HepG2 (cell line): Measurements from ENCODE around the gene CNBD2. TPM values are rescaled to one million over a fixed set of nuclear protein-coding genes. Genes with fewer than 3 reads are reported as not detected.
A peak's percentile ranks its signal among the peaks of the same experiment; 100 is the strongest.

ENCODE experiments used
- AGO1 ChIP-seq: fragments of 200-400 bp; formaldehyde crosslinking; IDR thresholded peaks from 2 replicates; pipeline ENCODE4 v1.6.1; 2017; ENCODE audit warnings: mild to moderate bottlenecking, low read depth, low read length, moderate library complexity; ENCODE audit not compliant: poor library complexity, severe bottlenecking
- ARNTL ChIP-seq: sonication (generic); formaldehyde crosslinking; IDR thresholded peaks from 2 replicates; pipeline ENCODE4 v1.4.0; 2020; ENCODE audit warnings: mild to moderate bottlenecking, missing genetic modification reagents
- ESRRA ChIP-seq: sonication (generic); formaldehyde crosslinking; IDR thresholded peaks from 2 replicates; pipeline ENCODE4 v1.5.1; 2020; ENCODE audit warnings: mild to moderate bottlenecking, low read depth, missing genetic modification reagents
- FOXM1 ChIP-seq: sonication (generic); formaldehyde crosslinking; IDR thresholded peaks from 2 replicates; pipeline ENCODE4 v1.5.0; 2020; ENCODE audit warnings: missing genetic modification reagents
- GZF1 ChIP-seq: sonication (generic); formaldehyde crosslinking; IDR thresholded peaks from 2 replicates; pipeline ENCODE4 v1.5.1; 2020; ENCODE audit warnings: mild to moderate bottlenecking, missing genetic modification reagents
- IKZF5 ChIP-seq: IDR thresholded peaks from 2 replicates; pipeline ENCODE4 v1.6.1; 2018; ENCODE audit warnings: missing genetic modification reagents, mild to moderate bottlenecking, missing compliant biosample characterization
- NCOA2 ChIP-seq: sonication (generic); formaldehyde crosslinking; IDR thresholded peaks from 2 replicates; pipeline ENCODE4 v1.8.0; 2022; ENCODE audit warnings: inconsistent platforms
- PITX1 ChIP-seq: sonication (generic); formaldehyde crosslinking; IDR thresholded peaks from 2 replicates; pipeline ENCODE4 v1.5.1; 2020; ENCODE audit warnings: mild to moderate bottlenecking, missing genetic modification reagents
- PREB ChIP-seq: sonication (generic); formaldehyde crosslinking; IDR thresholded peaks from 2 replicates; pipeline ENCODE4 v1.4.0; 2020; ENCODE audit warnings: missing genetic modification reagents
- PRMT3 ChIP-seq: sonication (generic); formaldehyde crosslinking; IDR thresholded peaks from 2 replicates; pipeline ENCODE4 v1.8.1; 2022; ENCODE audit warnings: low read depth, mild to moderate bottlenecking, moderate library complexity, missing genetic modification reagents, borderline replicate concordance
- RARA ChIP-seq: IDR thresholded peaks from 2 replicates; pipeline ENCODE4 v1.6.1; 2016; ENCODE audit warnings: missing genetic modification reagents, missing compliant biosample characterization
- SAFB2 ChIP-seq: sonication (generic); formaldehyde crosslinking; IDR thresholded peaks from 2 replicates; pipeline ENCODE4 v1.5.1; 2020; ENCODE audit warnings: missing genetic modification reagents, low read depth, mild to moderate bottlenecking, borderline replicate concordance
- SCMH1 ChIP-seq: sonication (generic); formaldehyde crosslinking; IDR thresholded peaks from 2 replicates; pipeline ENCODE4 v1.9.0; 2021; ENCODE audit warnings: missing genetic modification reagents, mild to moderate bottlenecking, borderline replicate concordance
- TFDP1 ChIP-seq: IDR thresholded peaks from 2 replicates; pipeline ENCODE4 v1.6.1; 2016; ENCODE audit warnings: missing compliant biosample characterization, missing genetic modification reagents, borderline replicate concordance
- ZBTB42 ChIP-seq: sonication (generic); formaldehyde crosslinking; IDR thresholded peaks from 2 replicates; pipeline ENCODE4 v1.5.0; 2020; ENCODE audit warnings: mild to moderate bottlenecking, missing genetic modification reagents
- ZC3H13 ChIP-seq: sonication (generic); formaldehyde crosslinking; IDR thresholded peaks from 2 replicates; pipeline ENCODE4 v1.8.1; 2023; ENCODE audit warnings: mild to moderate bottlenecking, missing genetic modification reagents, moderate library complexity
- ZFAT ChIP-seq: sonication (generic); formaldehyde crosslinking; conservative IDR thresholded peaks from 2 replicates; pipeline ENCODE4 v1.8.1; 2023; ENCODE audit warnings: missing genetic modification reagents, inconsistent platforms
- ZFX ChIP-seq: sonication (generic); formaldehyde crosslinking; IDR thresholded peaks from 2 replicates; pipeline ENCODE4 v1.4.0; 2020; ENCODE audit warnings: mild to moderate bottlenecking, low read depth, missing genetic modification reagents, moderate library complexity
- ZNF350 ChIP-seq: sonication (generic); formaldehyde crosslinking; IDR thresholded peaks from 2 replicates; pipeline ENCODE4 v1.4.0; 2020; ENCODE audit warnings: mild to moderate bottlenecking, low read depth, missing genetic modification reagents, borderline replicate concordance
- ZNF496 ChIP-seq: sonication (generic); formaldehyde crosslinking; IDR thresholded peaks from 2 replicates; pipeline ENCODE4 v1.8.1; 2023; ENCODE audit warnings: mild to moderate bottlenecking, moderate library complexity, missing genetic modification reagents; ENCODE audit not compliant: insufficient replicate concordance
- ZNF510 ChIP-seq: sonication (generic); formaldehyde crosslinking; IDR thresholded peaks from 2 replicates; pipeline ENCODE4 v1.4.0; 2020; ENCODE audit warnings: low read depth, mild to moderate bottlenecking, missing genetic modification reagents
- ZNF749 ChIP-seq: sonication (generic); formaldehyde crosslinking; IDR thresholded peaks from 2 replicates; pipeline ENCODE4 v1.8.0; 2022; ENCODE audit warnings: mild to moderate bottlenecking, missing genetic modification reagents, moderate library complexity, borderline replicate concordance
- ZNF768 ChIP-seq: sonication (generic); formaldehyde crosslinking; IDR thresholded peaks from 2 replicates; pipeline ENCODE4 v1.4.0; 2020; ENCODE audit warnings: missing genetic modification reagents
- ZNF878 ChIP-seq: sonication (generic); formaldehyde crosslinking; IDR thresholded peaks from 2 replicates; pipeline ENCODE4 v1.8.1; 2023; ENCODE audit warnings: mild to moderate bottlenecking, missing genetic modification reagents, moderate library complexity
- ZSCAN12 ChIP-seq: sonication (generic); formaldehyde crosslinking; IDR thresholded peaks from 2 replicates; pipeline ENCODE4 v1.9.0; 2021; ENCODE audit warnings: mild to moderate bottlenecking, missing genetic modification reagents
- polyA plus RNA-seq, 8 experiments: library from polyadenylated mRNA; depleted of rRNA in 3 of 8; stranded (reverse) in 7 of 8; unstranded in 1 of 8; fragments of >200 nt; fragmentation: Illumina TruSeq in 4 of 8; extraction: Trizol in 4 of 8; gene quantifications; 2 replicates each; pipeline versions ENCODE4 v1.2.1 to v1.2.3, GENCODE V29; 2011 to 2016; ENCODE audit warnings: low read depth in 4 of 8, missing spikeins in 1 of 8, mixed read lengths in 1 of 8; ENCODE audit not compliant: insufficient read depth in 1 of 8
- total RNA-seq, 5 experiments: library from RNA; depleted of rRNA; stranded (reverse); fragments of >200 nt; fragmentation: Illumina TruSeq; extraction: Trizol; gene quantifications; 2 replicates each; pipeline ENCODE4 v1.2.3, GENCODE V29; 2016; ENCODE audit warnings: low read depth in 1 of 5
- TF ChIP-seq, protein P1 (sequence below): sonication (generic); formaldehyde crosslinking; IDR thresholded peaks from 2 replicates; pipeline ENCODE4 v1.8.0; 2022; ENCODE audit warnings: missing genetic modification reagents, mild to moderate bottlenecking, inconsistent platforms, borderline replicate concordance

CNBD2 gene
- total and polyA plus RNA-seq, 2 of the 13 experiments (the other 11 are each of a cell fraction or from before 2014, with no cell fraction given), result 12.4 to 22.8 TPM

- TF ChIP-seq ZNF496 (CRISPR knock-in tag) (no peak), ZNF350 (CRISPR knock-in tag) (no peak), ARNTL (CRISPR knock-in tag) (no peak), ZNF878 (CRISPR knock-in tag) (no peak), PRMT3 (CRISPR knock-in tag) (no peak), GZF1 (CRISPR knock-in tag) (no peak), ESRRA (CRISPR knock-in tag) (no peak), ZNF510 (CRISPR knock-in tag) (no peak), IKZF5 (CRISPR knock-in tag) (no peak; the same call in 1 of the 2 replicates), ZFAT (no peak), SCMH1 (CRISPR knock-in tag) (no peak), TFDP1 (CRISPR knock-in tag) (0 out of 2 replicates have a peak, but pooled peaks have one; percentile 2), FOXM1 (CRISPR knock-in tag) (no peak), RARA (CRISPR knock-in tag) (no peak), ZC3H13 (CRISPR knock-in tag) (peak; percentile 80; the same call in 1 of the 2 replicates), PREB (no peak), ZFX (CRISPR knock-in tag) (no peak), AGO1 (no peak), NCOA2 (CRISPR knock-in tag) (no peak), ZNF768 (CRISPR knock-in tag) (no peak), ZBTB42 (CRISPR knock-in tag) (no peak), PITX1 (CRISPR knock-in tag) (no peak), SAFB2 (CRISPR knock-in tag) (no peak; the same call in 1 of the 2 replicates), ZSCAN12 (no peak), ZNF749 (CRISPR knock-in tag) (no peak)
- TF ChIP-seq, protein P1, sequence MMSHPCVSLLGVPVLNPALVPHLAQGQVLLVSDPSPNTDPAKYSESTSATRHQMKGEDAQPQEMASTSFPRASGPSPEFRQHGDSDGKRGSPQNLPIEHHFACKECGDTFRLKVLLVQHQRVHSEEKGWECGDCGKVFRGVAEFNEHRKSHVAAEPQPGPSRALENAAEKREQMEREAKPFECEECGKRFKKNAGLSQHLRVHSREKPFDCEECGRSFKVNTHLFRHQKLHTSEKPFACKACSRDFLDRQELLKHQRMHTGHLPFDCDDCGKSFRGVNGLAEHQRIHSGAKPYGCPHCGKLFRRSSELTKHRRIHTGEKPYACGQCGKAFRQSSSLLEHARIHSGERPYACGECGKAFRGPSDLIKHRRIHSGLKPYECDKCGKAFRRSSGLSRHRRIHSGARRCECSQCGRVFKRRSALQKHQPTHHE (CRISPR knock-in tag), result no peak
Observed at GRCh38 chr20:35952480-35953386, 15.7 kb upstream of the CNBD2 start (continued).
